ENCODE data around the gene NDUFB2. TPM values are rescaled to one million over a fixed set of nuclear protein-coding genes. Genes with fewer than 3 reads are reported as not detected.

NDUFB2 gene
- total and polyA plus RNA-seq, 9 of the 15 experiments (the other 6 are each of a cell fraction or from before 2014, with no cell fraction given), result 220 to 2,075 (median 320) TPM

DNA sequence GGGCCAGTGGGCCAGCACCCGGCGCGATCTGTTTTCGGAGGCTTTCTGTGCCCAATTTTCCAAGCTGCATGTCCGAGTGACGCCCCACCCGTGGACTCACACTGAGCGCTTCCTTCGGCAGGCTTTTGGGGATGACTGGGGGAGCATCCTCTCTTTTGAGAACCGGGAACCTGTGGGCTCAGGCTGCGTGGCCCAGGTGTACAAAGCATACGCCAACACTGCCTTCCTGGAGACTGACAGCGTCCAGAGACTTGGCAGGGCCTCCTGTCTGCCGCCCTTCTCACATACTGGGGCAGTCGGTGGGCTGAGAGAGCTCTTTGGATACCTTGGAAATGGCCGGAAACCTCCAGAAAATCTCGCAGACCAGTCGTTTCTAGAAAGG, 22.7 kb upstream of the NDUFB2 start (continued):
- TF ChIP-seq, protein P1, sequence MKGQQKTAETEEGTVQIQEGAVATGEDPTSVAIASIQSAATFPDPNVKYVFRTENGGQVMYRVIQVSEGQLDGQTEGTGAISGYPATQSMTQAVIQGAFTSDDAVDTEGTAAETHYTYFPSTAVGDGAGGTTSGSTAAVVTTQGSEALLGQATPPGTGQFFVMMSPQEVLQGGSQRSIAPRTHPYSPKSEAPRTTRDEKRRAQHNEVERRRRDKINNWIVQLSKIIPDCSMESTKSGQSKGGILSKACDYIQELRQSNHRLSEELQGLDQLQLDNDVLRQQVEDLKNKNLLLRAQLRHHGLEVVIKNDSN (CRISPR knock-in tag; IDR thresholded peaks at IDR 0.05), result peak; percentile 26; the same call in 1 of the 2 replicates
- no peak for TF ChIP-seq JUN (IDR thresholded peaks at IDR 0.05; ENCODE audit: borderline replicate concordance, low read depth, low read length)
- TF ChIP-seq JUN (CRISPR knock-in tag; IDR thresholded peaks at IDR 0.05; ENCODE audit: borderline replicate concordance), result 0 out of 2 replicates have a peak, but pooled peaks have one; percentile 36
- TF ChIP-seq SREBF1 (IDR thresholded peaks at IDR 0.05; ENCODE audit: borderline replicate concordance, low read depth, low read length), result no peak
- no peak for TF ChIP-seq NUFIP1 (IDR thresholded peaks at IDR 0.05; ENCODE audit: partially characterized antibody)
- TF ChIP-seq ZNF431 (CRISPR knock-in tag; IDR thresholded peaks at IDR 0.05), result 0 out of 2 replicates have a peak, but pooled peaks have one; percentile 32
- 0 out of 2 replicates have a peak, but pooled peaks have one; percentile 2 for TF ChIP-seq ZNF12 (CRISPR knock-in tag; IDR thresholded peaks at IDR 0.05)
- TF ChIP-seq, protein P2, sequence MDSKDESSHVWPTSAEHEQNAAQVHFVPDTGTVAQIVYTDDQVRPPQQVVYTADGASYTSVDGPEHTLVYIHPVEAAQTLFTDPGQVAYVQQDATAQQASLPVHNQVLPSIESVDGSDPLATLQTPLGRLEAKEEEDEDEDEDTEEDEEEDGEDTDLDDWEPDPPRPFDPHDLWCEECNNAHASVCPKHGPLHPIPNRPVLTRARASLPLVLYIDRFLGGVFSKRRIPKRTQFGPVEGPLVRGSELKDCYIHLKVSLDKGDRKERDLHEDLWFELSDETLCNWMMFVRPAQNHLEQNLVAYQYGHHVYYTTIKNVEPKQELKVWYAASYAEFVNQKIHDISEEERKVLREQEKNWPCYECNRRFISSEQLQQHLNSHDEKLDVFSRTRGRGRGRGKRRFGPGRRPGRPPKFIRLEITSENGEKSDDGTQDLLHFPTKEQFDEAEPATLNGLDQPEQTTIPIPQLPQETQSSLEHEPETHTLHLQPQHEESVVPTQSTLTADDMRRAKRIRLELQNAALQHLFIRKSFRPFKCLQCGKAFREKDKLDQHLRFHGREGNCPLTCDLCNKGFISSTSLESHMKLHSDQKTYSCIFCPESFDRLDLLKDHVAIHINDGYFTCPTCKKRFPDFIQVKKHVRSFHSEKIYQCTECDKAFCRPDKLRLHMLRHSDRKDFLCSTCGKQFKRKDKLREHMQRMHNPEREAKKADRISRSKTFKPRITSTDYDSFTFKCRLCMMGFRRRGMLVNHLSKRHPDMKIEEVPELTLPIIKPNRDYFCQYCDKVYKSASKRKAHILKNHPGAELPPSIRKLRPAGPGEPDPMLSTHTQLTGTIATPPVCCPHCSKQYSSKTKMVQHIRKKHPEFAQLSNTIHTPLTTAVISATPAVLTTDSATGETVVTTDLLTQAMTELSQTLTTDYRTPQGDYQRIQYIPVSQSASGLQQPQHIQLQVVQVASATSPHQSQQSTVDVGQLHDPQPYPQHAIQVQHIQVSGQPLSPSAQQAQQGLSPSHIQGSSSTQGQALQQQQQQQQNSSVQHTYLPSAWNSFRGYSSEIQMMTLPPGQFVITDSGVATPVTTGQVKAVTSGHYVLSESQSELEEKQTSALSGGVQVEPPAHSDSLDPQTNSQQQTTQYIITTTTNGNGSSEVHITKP (IDR thresholded peaks at IDR 0.05; ENCODE audit: partially characterized antibody), result no peak
- TF ChIP-seq ZC3H4 (CRISPR knock-in tag; IDR thresholded peaks at IDR 0.05; ENCODE audit: borderline replicate concordance), result 0 out of 2 replicates have a peak, but pooled peaks have one; percentile 24
- TF ChIP-seq, protein P3, sequence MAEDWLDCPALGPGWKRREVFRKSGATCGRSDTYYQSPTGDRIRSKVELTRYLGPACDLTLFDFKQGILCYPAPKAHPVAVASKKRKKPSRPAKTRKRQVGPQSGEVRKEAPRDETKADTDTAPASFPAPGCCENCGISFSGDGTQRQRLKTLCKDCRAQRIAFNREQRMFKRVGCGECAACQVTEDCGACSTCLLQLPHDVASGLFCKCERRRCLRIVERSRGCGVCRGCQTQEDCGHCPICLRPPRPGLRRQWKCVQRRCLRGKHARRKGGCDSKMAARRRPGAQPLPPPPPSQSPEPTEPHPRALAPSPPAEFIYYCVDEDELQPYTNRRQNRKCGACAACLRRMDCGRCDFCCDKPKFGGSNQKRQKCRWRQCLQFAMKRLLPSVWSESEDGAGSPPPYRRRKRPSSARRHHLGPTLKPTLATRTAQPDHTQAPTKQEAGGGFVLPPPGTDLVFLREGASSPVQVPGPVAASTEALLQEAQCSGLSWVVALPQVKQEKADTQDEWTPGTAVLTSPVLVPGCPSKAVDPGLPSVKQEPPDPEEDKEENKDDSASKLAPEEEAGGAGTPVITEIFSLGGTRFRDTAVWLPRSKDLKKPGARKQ (CRISPR knock-in tag; IDR thresholded peaks at IDR 0.05), result peak; percentile 82; the same call in 1 of the 2 replicates
- TF ChIP-seq TEAD4 (IDR thresholded peaks at IDR 0.05; ENCODE audit: low read length), result no peak
- 0 out of 2 replicates have a peak, but pooled peaks have one; percentile 13 for TF ChIP-seq TEAD4 (CRISPR knock-in tag; IDR thresholded peaks at IDR 0.05; ENCODE audit: borderline replicate concordance)
- no peak for TF ChIP-seq ZNF75A (CRISPR knock-in tag; IDR thresholded peaks at IDR 0.05)

Measured in K562 (cell line).